Stomach (tissue), 9 donors: ENCODE results near the gene NME4. TPM values are rescaled to one million over a fixed set of nuclear protein-coding genes. Genes with fewer than 3 reads are reported as not detected.
A peak's percentile ranks its signal among the peaks of the same experiment; 100 is the strongest.

Experiments used
- DNase-seq, 2 donors: peaks; one replicate each; pipeline versions ENCODE4 v3.0.0 to v3.0.0-alpha.2; 2013 to 2019
- H3K27ac ChIP-seq, 5 donors: fragments of 200-600 bp in 4 of 5; sonication (generic) in 4 of 5; one replicate each; pipeline ENCODE4 v1.5.1; 2013 to 2019; ENCODE audit warnings: mild to moderate bottlenecking in 1 of 5, moderate library complexity in 1 of 5
- H3K27me3 ChIP-seq, 3 donors: fragments of 200-600 bp; sonication (generic); one replicate each; pipeline ENCODE4 v1.5.1; 2017 to 2019; ENCODE audit warnings: mixed run types in 1 of 3
- H3K36me3 ChIP-seq, 4 donors: fragments of 200-600 bp; sonication (generic); 1 replicate in 3 of 4; 2 replicates in 1 of 4; pipeline ENCODE4 v1.5.1; 2016 to 2019
- H3K4me1 ChIP-seq, 4 donors: fragments of 200-600 bp; sonication (generic); one replicate each; pipeline ENCODE4 v1.5.1; 2016 to 2019
- H3K4me3 ChIP-seq, 4 donors: fragments of 200-600 bp; sonication (generic) in 3 of 4; one replicate each; pipeline ENCODE4 v1.5.1; 2016 to 2019; ENCODE audit warnings: mild to moderate bottlenecking in 1 of 4
- H3K9me3 ChIP-seq, 4 donors: fragments of 200-600 bp; sonication (generic); one replicate each; pipeline ENCODE4 v1.5.1; 2016 to 2019
- EP300 ChIP-seq: sonication (generic); formaldehyde crosslinking; IDR thresholded peaks from one replicate; pipeline ENCODE4 v1.6.1; 2017; ENCODE audit warnings: antibody characterized with exemption
- POLR2A ChIP-seq, 4 donors: fragments of 450-650 bp; IDR thresholded peaks; one replicate each; pipeline ENCODE4 v1.6.1; 2016; ENCODE audit warnings: antibody characterized with exemption in 4 of 4, control low read depth in 2 of 4, mild to moderate bottlenecking in 1 of 4, moderate library complexity in 1 of 4
- POLR2AphosphoS5 ChIP-seq, 3 donors: sonication (generic); formaldehyde crosslinking; IDR thresholded peaks; one replicate each; pipeline ENCODE4 v1.6.1; 2016; ENCODE audit warnings: antibody characterized with exemption in 3 of 3
- WGBS, 5 donors: extraction: QIAGEN DNeasy Blood & Tissue Kit in 3 of 5; methylation state at CpG; one replicate each; pipeline versions ENCODE4 v1.1.5 to v1.1.7; 2013 to 2018; 5-methylcytosine and 5-hydroxymethylcytosine counted together
- intact Hi-C: fragments of 100-400 bp; cut with DNase I; formaldehyde crosslinking; loops from one replicate; pipeline ENCODE4 v1.15.1; 2023; ENCODE audit warnings: low total_unique reads
- polyA plus RNA-seq, 3 donors: library from polyadenylated mRNA; stranded (reverse); fragments of 200-250 nt; gene quantifications; one replicate each; pipeline ENCODE4 v1.2.3, GENCODE V29; 2013
- total RNA-seq, 5 donors: library from RNA; depleted of rRNA; stranded (reverse); fragments of >200 nt; gene quantifications; one replicate each; pipeline versions ENCODE4 v1.1.0 to v1.2.3, GENCODE V29; 2014 to 2016
- TF ChIP-seq, protein P1 (sequence below), 7 experiments: fragments of 450-650 bp in 4 of 7; fragments of 200-600 bp in 3 of 7; sonication (generic) in 3 of 7; IDR thresholded peaks; one replicate each; pipeline ENCODE4 v1.5.1; 2016 to 2019; ENCODE audit warnings: antibody characterized with exemption in 7 of 7, control low read depth in 2 of 7, mild to moderate bottlenecking in 1 of 7
- donor health status: healthy with polysubstance abuse.
- donor health status: Bipolar disorder and iron deficiency.
- donor health status: healthy.

NME4 gene
- total and polyA plus RNA-seq, 8 donors = 23.3 to 187 (median 89.8) TPM

GRCh38 chr16:353404-354290 is 43.4 kb upstream of the NME4 start:
- TF ChIP-seq, protein P1, sequence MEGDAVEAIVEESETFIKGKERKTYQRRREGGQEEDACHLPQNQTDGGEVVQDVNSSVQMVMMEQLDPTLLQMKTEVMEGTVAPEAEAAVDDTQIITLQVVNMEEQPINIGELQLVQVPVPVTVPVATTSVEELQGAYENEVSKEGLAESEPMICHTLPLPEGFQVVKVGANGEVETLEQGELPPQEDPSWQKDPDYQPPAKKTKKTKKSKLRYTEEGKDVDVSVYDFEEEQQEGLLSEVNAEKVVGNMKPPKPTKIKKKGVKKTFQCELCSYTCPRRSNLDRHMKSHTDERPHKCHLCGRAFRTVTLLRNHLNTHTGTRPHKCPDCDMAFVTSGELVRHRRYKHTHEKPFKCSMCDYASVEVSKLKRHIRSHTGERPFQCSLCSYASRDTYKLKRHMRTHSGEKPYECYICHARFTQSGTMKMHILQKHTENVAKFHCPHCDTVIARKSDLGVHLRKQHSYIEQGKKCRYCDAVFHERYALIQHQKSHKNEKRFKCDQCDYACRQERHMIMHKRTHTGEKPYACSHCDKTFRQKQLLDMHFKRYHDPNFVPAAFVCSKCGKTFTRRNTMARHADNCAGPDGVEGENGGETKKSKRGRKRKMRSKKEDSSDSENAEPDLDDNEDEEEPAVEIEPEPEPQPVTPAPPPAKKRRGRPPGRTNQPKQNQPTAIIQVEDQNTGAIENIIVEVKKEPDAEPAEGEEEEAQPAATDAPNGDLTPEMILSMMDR (IDR thresholded peaks at IDR 0.05) = no peak
- TF ChIP-seq POLR2AphosphoS5 (IDR thresholded peaks at IDR 0.05) (no peak), POLR2A (IDR thresholded peaks at IDR 0.05) (no peak), EP300 (no peak)
- Histone ChIP-seq H3K4me3 (peak overlapping the region; percentile 50 to 79 (median 74)), H3K27me3 (no peaks in the 10 kb centered on the region), H3K27ac (peak overlapping the region; percentile 68 to 89 (median 81)), H3K9me3 (no peaks in the 10 kb centered on the region), H3K36me3 (no peaks in the 10 kb centered on the region), H3K4me1 (peaks cover 7 to 26% (median 19%) of the 10 kb centered on the region in 4 donors)
- 58 to 80% (median 63%) methylated on average over 18 to 25 of the region's 25 CpGs for WGBS, 5 donors
- intact Hi-C loops = no loop called here
- no peak for DNase-seq

DNA sequence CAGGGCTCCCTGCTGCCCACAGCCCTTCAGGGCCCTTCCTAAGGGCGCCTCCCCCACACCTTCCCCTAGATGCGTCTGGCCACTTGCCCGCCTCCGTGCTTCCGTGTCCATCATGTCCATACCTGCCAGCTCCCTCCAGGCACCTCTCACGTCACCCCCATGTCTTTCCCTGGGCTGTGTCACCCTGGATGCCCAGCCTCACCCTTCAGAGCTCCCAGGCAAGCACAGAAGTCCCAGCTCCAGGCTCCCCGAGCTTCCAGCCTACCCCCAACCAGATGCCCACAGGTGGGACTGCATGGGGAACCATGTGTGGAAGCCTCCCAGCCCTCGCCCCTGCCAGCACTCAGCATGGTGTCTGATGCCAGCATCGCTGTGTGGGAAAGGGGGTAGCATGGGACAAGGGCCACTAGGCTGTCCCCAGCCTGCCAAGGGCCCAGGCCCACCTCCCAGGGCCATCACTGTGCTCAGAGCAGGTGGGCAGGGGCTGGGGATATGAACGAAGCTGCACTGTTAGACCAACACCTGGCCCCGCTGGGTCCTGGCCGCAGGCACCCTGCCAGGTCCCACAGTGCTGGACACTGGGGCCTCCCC is 42.6 kb upstream of the NME4 start:
- TF ChIP-seq POLR2A (IDR thresholded peaks at IDR 0.05) (no peak), POLR2AphosphoS5 (IDR thresholded peaks at IDR 0.05) (no peak), EP300 (no peak)
- TF ChIP-seq, protein P1 (IDR thresholded peaks at IDR 0.05) = no peak
- no peak for DNase-seq
- H3K27ac ChIP-seq = peak overlapping the region in 1 of 5 donors; percentile 89
- intact Hi-C loops = no loop called here
- no peaks in the 10 kb centered on the region for H3K36me3 ChIP-seq
- no peaks in the 10 kb centered on the region for H3K9me3 ChIP-seq
- WGBS, 5 donors = 85 to 95% (median 93%) methylated on average over 9 to 12 of the region's 12 CpGs
- H3K4me1 ChIP-seq = peaks cover 7 to 26% (median 19%) of the 10 kb centered on the region in 4 donors
- no peaks in the 10 kb centered on the region for H3K27me3 ChIP-seq
- H3K4me3 ChIP-seq = no peak overlapping the region

DNA sequence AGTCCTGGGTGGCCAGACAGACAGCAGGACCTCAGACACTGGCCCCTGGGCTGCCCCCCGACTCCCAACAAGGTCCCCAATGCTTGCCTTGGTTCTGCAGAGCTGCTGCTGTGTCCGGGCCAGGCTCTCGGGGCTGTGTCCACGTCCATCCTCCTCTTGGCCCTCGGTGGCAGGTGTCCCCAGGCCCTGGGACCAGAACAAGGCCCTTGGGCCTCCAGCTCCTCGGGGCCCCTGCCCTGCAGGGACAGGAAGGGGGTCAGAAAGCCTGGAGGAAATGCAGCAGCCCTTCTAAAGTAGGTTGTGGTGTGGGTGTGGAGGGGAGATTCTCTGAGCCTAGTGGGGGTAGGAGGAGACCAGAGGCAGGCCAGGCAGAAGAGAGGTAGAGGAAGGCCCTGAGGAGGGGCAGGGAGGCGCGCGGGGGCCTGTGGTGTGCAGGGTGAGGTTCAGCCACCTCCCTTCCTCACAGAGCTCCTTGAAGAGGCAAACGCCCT is 42.0 kb upstream of the NME4 start:
- DNase-seq = no peak
- Histone ChIP-seq H3K36me3 (no peaks in the 10 kb centered on the region), H3K9me3 (no peaks in the 10 kb centered on the region), H3K27ac (no peak overlapping the region), H3K4me3 (no peak overlapping the region), H3K4me1 (peaks cover 7 to 26% (median 19%) of the 10 kb centered on the region in 4 donors), H3K27me3 (no peaks in the 10 kb centered on the region)
- intact Hi-C loops = no loop called here
- WGBS, 5 donors = 84 to 90% (median 87%) methylated on average over 7 to 10 of the region's 10 CpGs
- TF ChIP-seq EP300 = no peak
- TF ChIP-seq POLR2AphosphoS5 (IDR thresholded peaks at IDR 0.05) = no peak
- no peak for TF ChIP-seq POLR2A (IDR thresholded peaks at IDR 0.05)
- TF ChIP-seq, protein P1 (IDR thresholded peaks at IDR 0.05) = no peak

DNA sequence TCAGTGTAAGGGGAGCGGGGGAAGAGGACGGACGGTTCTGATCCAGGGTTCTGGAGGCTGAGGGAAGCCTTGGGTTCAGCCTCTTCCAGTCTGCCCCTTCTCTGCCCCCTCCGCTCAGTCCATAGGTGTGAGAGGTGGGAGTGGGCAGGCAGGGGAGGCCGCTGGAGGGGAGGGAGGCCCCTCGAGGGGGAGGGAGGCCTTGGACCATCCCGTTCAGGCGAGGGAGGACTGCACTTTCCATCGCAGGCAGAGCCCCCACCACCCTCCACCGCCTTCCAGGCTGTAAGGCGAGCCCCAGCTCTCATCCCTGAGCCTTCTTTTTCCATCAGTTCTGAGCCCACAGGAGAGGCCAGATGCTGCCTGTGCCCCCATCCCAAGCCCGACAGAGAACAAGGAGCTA is 40.3 kb upstream of the NME4 start:
- 63 to 76% (median 75%) methylated on average over 7 to 12 of the region's 12 CpGs for WGBS, 5 donors
- Histone ChIP-seq H3K27ac (no peak overlapping the region), H3K4me1 (peaks cover 0 to 13% (median 8%) of the 10 kb centered on the region in 4 donors), H3K27me3 (no peaks in the 10 kb centered on the region), H3K9me3 (no peaks in the 10 kb centered on the region), H3K36me3 (no peaks in the 10 kb centered on the region), H3K4me3 (no peak overlapping the region)
- TF ChIP-seq EP300 (no peak), POLR2A (IDR thresholded peaks at IDR 0.05) (no peak), POLR2AphosphoS5 (IDR thresholded peaks at IDR 0.05) (no peak)
- TF ChIP-seq, protein P1 (IDR thresholded peaks at IDR 0.05) = no peak
- DNase-seq = no peak
- intact Hi-C loops = no loop called here
